A673 (cell line): ENCODE results near the gene ARHGAP22.

ENCODE experiments used
- EZH2 ChIP-seq: fragments of 200-600 bp; sonication (generic); IDR thresholded peaks from 2 replicates; pipeline ENCODE4 v1.6.1; 2017; ENCODE audit warnings: borderline replicate concordance, low read depth, mild to moderate bottlenecking, mixed read lengths, antibody characterized with exemption, low read length; ENCODE audit not compliant: poor library complexity, severe bottlenecking
- TF ChIP-seq, protein P1 (sequence below): fragments of 300-800, 200-600 bp; sonication (generic); conservative IDR thresholded peaks from 2 replicates; pipeline ENCODE4 v1.5.1; 2017; ENCODE audit warnings: low read depth, mild to moderate bottlenecking, antibody characterized with exemption, low read length, moderate library complexity, mixed read lengths

DNA sequence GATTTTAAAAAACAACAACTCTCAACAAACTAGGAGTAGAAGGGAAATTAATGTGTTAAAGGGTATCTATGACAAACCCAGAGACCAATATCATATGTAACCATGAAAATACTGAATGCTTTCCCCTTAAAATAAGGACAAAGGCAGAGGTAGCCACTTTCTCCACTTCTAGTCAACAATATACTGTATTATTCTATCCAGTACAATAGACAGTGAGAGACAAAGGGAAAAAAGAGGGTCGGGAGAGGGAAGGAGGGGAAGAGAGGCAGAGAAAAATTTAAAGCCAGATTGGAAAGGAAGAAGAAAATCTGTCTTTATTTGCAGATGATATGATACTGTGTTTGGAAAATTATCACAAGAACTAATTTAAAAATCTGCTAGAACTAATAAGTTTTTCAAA, 40.7 kb upstream of the ARHGAP22 start:
- TF ChIP-seq, protein P1, sequence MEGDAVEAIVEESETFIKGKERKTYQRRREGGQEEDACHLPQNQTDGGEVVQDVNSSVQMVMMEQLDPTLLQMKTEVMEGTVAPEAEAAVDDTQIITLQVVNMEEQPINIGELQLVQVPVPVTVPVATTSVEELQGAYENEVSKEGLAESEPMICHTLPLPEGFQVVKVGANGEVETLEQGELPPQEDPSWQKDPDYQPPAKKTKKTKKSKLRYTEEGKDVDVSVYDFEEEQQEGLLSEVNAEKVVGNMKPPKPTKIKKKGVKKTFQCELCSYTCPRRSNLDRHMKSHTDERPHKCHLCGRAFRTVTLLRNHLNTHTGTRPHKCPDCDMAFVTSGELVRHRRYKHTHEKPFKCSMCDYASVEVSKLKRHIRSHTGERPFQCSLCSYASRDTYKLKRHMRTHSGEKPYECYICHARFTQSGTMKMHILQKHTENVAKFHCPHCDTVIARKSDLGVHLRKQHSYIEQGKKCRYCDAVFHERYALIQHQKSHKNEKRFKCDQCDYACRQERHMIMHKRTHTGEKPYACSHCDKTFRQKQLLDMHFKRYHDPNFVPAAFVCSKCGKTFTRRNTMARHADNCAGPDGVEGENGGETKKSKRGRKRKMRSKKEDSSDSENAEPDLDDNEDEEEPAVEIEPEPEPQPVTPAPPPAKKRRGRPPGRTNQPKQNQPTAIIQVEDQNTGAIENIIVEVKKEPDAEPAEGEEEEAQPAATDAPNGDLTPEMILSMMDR = no peak
- TF ChIP-seq EZH2 = no peak
